M059J (cell line): ENCODE data around the gene IZUMO1. TPM values are rescaled to one million over a fixed set of nuclear protein-coding genes. Genes with fewer than 3 reads are reported as not detected.
"Not testable (repeated sequence)": the region's sequence is repeated elsewhere in the genome, so short reads cannot be mapped to it uniquely, and the experiment has no call there.

Experiments used
- DNase-seq: peaks from one replicate; pipeline ENCODE4 v3.0.0-alpha.2; 2012; ENCODE audit warnings: low read depth
- total RNA-seq: library from RNA; depleted of rRNA; stranded (reverse); fragments of >200 nt; shearing (Covaris generic); gene quantifications from 2 replicates; pipeline ENCODE4 v1.2.3, GENCODE V29; 2014; rRNA removed

The IZUMO1 gene
- total RNA-seq, 1 experiment from 2014 or later, result not detected

- DNase-seq, result peak; percentile 99
Measured at GRCh38 chr19:48713864-48714755, 32.6 kb downstream of the IZUMO1 start.

GRCh38 chr19:48713041-48713863, 33.5 kb downstream of the IZUMO1 start:
- DNase-seq, result no peak

GRCh38 chr19:48711106-48711662, 35.5 kb downstream of the IZUMO1 start:
- DNase-seq, result no peak

GRCh38 chr19:48708471-48708870, 38.2 kb downstream of the IZUMO1 start:
- DNase-seq, result no peak

- DNase-seq, result no peak
Measured at GRCh38 chr19:48705431-48705830, 41.3 kb downstream of the IZUMO1 start.

GRCh38 chr19:48703316-48703715, 43.4 kb downstream of the IZUMO1 start:
- no peak for DNase-seq

- no peak for DNase-seq
Measured at GRCh38 chr19:48702701-48703100, 44.0 kb downstream of the IZUMO1 start.

- peak; percentile 86 for DNase-seq
Measured at GRCh38 chr19:48698046-48698445, 48.7 kb downstream of the IZUMO1 start.

GRCh38 chr19:48696353-48697010, 50.2 kb downstream of the IZUMO1 start:
- no peak for DNase-seq

GRCh38 chr19:48695743-48696352, 50.9 kb downstream of the IZUMO1 start, which contains the start of gene FUT2:
FUT2 (plus strand) TSS chr19:48695971; CDS start chr19:48702957, 6,986 bp downstream.
- DNase-seq, result no peak

GRCh38 chr19:48693629-48694028, 53.1 kb downstream of the IZUMO1 start:
- not testable (repeated sequence) for DNase-seq

Other genes with a start within 250 kb of the IZUMO1 start
- gene LMTK3, start 235.1 kb downstream of the IZUMO1 start, total RNA-seq, result 0.17 TPM in 1 of 2 replicates, not detected in the other
- not detected in 2 replicates for gene SULT2B1, start 194.7 kb downstream of the IZUMO1 start, total RNA-seq
- not detected in 2 replicates for gene SPACA4, start 140.2 kb downstream of the IZUMO1 start, total RNA-seq
- 0.89 TPM in 1 of 2 replicates, not detected in the other for gene FAM83E, start 131.8 kb downstream of the IZUMO1 start, total RNA-seq
- 1,286 and 1,602 TPM in 2 replicates for gene RPL18, start 127.7 kb downstream of the IZUMO1 start, total RNA-seq
- 2.9 and 5.4 TPM in 2 replicates for gene SPHK2, start 127.4 kb downstream of the IZUMO1 start, total RNA-seq
- 18.5 and 20.1 TPM in 2 replicates for gene DBP, start 109.5 kb downstream of the IZUMO1 start, total RNA-seq
- gene CA11, start 100.7 kb downstream of the IZUMO1 start, total RNA-seq, result 1.9 and 5.1 TPM in 2 replicates
- 0.05 and 0.79 TPM in 2 replicates for gene NTN5, start 73.9 kb downstream of the IZUMO1 start, total RNA-seq
- gene FUT2, start 50.9 kb downstream of the IZUMO1 start, total RNA-seq, result not detected in 2 replicates
- 0.81 and 1.0 TPM in 2 replicates for gene MAMSTR, start 27.2 kb downstream of the IZUMO1 start, total RNA-seq
- gene RASIP1, start 6.3 kb downstream of the IZUMO1 start, total RNA-seq, result 0.20 TPM in 1 of 2 replicates, not detected in the other
- gene FUT1, start 5.7 kb upstream of the IZUMO1 start, total RNA-seq, result 0.15 and 0.79 TPM in 2 replicates
- 0.37 TPM in 1 of 2 replicates, not detected in the other for gene FGF21, start 8.6 kb upstream of the IZUMO1 start, total RNA-seq
- 41.0 and 54.0 TPM in 2 replicates for gene BCAT2, start 64.1 kb upstream of the IZUMO1 start, total RNA-seq
- 20.9 and 22.7 TPM in 2 replicates for gene HSD17B14, start 89.6 kb upstream of the IZUMO1 start, total RNA-seq
- gene PLEKHA4, start 121.7 kb upstream of the IZUMO1 start, total RNA-seq, result 4.3 and 5.0 TPM in 2 replicates
- 31.1 and 40.5 TPM in 2 replicates for gene PPP1R15A, start 125.5 kb upstream of the IZUMO1 start, total RNA-seq
- gene TULP2, start 151.8 kb upstream of the IZUMO1 start, total RNA-seq, result not detected in 2 replicates
- 236 and 301 TPM in 2 replicates for gene NUCB1, start 153.4 kb upstream of the IZUMO1 start, total RNA-seq
- 0.15 TPM in 1 of 2 replicates, not detected in the other for gene DHDH, start 186.8 kb upstream of the IZUMO1 start, total RNA-seq
- 97.7 and 101 TPM in 2 replicates for gene BAX, start 208.0 kb upstream of the IZUMO1 start, total RNA-seq
- 3,106 and 3,231 TPM in 2 replicates for gene FTL, start 218.4 kb upstream of the IZUMO1 start, total RNA-seq
- gene GYS1, start 246.4 kb upstream of the IZUMO1 start, total RNA-seq, result 50.1 and 67.3 TPM in 2 replicates
- gene RUVBL2, start 247.0 kb upstream of the IZUMO1 start, total RNA-seq, result 275 and 292 TPM in 2 replicates